ENCODE data around the gene SPECC1L. TPM values are rescaled to one million over a fixed set of nuclear protein-coding genes. Genes with fewer than 3 reads are reported as not detected.

The SPECC1L gene
- total and polyA plus RNA-seq, 2 of the 8 experiments (the other 6 are each of a cell fraction or from before 2014, with no cell fraction given) = 15.7 to 61.6 TPM

DNA sequence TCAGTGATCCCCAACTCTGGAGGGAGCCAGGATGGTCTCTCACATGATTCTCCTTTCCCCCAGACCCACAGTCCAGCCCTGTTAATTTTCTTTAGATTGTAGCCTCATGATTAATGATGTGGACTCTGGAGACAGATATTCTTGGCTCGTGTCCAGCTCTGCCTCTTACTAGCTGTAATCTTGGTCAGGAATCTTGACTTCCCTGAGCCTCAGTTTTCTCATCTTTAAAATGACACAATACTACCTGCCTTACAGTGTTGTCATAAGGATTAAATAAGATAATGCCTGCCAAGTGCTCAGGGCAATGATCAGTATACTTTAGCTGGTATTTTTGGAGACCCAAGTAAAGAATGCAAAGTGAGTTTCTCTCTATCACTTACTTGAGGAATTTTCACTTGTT is 60.0 kb downstream of the SPECC1L start (continued):
- TF ChIP-seq MAFK (IDR thresholded peaks at IDR 0.05; ENCODE audit: low read depth, low read length) (no peak), HDAC6 (IDR thresholded peaks at IDR 0.05; ENCODE audit: low read depth, low read length) (no peak), KDM1A (IDR thresholded peaks at IDR 0.05; ENCODE audit: borderline replicate concordance, low read length) (no peak), ZNF274 (IDR thresholded peaks at IDR 0.05; ENCODE audit: borderline replicate concordance, extremely low read depth, low read length) (no peak), SIRT6 (IDR thresholded peaks at IDR 0.05; ENCODE audit: low read length) (no peak), HDAC2 (IDR thresholded peaks at IDR 0.05; ENCODE audit: borderline replicate concordance in 1 of 2, low read depth in 2 of 2, low read length in 2 of 2) (no peak)
- TF ChIP-seq, protein P1, sequence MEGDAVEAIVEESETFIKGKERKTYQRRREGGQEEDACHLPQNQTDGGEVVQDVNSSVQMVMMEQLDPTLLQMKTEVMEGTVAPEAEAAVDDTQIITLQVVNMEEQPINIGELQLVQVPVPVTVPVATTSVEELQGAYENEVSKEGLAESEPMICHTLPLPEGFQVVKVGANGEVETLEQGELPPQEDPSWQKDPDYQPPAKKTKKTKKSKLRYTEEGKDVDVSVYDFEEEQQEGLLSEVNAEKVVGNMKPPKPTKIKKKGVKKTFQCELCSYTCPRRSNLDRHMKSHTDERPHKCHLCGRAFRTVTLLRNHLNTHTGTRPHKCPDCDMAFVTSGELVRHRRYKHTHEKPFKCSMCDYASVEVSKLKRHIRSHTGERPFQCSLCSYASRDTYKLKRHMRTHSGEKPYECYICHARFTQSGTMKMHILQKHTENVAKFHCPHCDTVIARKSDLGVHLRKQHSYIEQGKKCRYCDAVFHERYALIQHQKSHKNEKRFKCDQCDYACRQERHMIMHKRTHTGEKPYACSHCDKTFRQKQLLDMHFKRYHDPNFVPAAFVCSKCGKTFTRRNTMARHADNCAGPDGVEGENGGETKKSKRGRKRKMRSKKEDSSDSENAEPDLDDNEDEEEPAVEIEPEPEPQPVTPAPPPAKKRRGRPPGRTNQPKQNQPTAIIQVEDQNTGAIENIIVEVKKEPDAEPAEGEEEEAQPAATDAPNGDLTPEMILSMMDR (IDR thresholded peaks at IDR 0.05; ENCODE audit: control extremely low read depth in 1 of 3, insufficient read depth in 1 of 3, low read depth in 1 of 3, low read length in 3 of 3) = no peak
